Measurements from ENCODE around the gene TMEM52. TPM values are rescaled to one million over a fixed set of nuclear protein-coding genes. Genes with fewer than 3 reads are reported as not detected.

The TMEM52 gene
- polyA plus RNA-seq, 2 of the 4 experiments (the other 2 are of a cell fraction): 0.36 to 0.41 TPM

DNA sequence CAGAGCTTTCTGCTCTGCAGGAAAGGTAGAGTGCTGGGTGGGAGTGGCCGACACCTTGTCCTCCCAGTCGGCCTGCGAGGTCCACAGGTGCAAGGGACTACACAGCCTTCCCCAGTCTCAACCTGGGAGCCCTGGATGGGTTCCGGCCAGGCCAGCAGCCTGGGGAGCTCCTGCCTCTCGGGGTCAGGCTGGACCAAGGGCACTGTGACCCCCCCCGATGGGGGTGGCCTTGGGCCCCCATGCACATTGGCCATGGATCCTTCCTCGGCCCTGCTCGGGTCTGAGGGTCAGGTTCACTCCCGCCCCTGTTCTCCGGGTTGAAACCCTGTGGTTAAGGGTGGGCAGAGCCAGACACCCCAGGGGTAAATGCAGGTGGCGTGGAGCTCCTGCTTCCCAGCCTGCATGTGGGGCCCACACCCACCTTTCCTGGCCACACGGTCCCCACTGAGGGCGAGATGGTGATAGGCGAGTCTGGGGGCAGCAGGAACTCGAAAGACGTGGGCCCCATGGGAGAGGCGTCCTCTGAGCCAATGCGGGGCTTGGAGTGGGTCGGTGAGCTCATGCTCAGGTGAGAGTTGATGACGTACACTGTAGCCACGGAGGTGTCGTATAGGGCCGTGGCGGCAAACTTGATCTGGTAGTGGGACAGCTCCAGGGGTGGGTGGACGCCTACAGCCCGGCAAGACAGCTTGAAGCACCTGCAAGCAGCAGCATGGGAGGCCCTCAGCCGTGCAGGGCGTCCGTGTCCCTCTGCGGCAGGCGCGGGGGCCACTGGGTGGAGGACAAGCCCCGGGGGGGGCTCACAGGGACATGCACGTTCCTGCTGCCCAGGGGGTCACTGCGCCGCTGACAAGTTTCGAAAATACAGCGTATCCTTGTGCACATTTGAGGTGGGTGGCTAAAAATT is 10.8 kb upstream of the TMEM52 start:
- Histone ChIP-seq H3K4me1 (no peaks in the 10 kb centered on the region), H3K4me3 (no peak overlapping the region), H3K9me3 (peaks cover 8% of the 10 kb centered on the region; the same call in 2 of the 3 replicates), H3K4me2 (no peak overlapping the region), H3K27ac (no peak overlapping the region)
- peak in 1 of 2 experiments; percentile 16; a peak in 1 of 6 replicates for ATAC-seq
- no peak for FAIRE-seq
- 96% methylated on average over 9 of the region's 38 CpGs for WGBS (ENCODE audit: missing lambda C conversion rate)
- POLR2A ChIA-PET: no interaction called here
- no peak for DNase-seq (ENCODE audit: low read depth in 1 of 2, low spot score in 1 of 2)
- CTCF ChIA-PET: interaction anchor here (1.0 to 2.8 kb wide), 6 partner anchors 11 to 211 kb away, joined by 3 to 12 read pairs (median 4); no protein-coding TSS in a partner anchor
- TF ChIP-seq GATA3 (IDR thresholded peaks at IDR 0.05; ENCODE audit: borderline replicate concordance) (no peak), HOXA7 (CRISPR knock-in tag; IDR thresholded peaks at IDR 0.05) (no peak), CEBPB (IDR thresholded peaks at IDR 0.05) (no peak), RARB (CRISPR knock-in tag; IDR thresholded peaks at IDR 0.05) (no peak), HEYL (CRISPR knock-in tag; IDR thresholded peaks at IDR 0.05) (no peak), JUN (IDR thresholded peaks at IDR 0.05) (no peak), PHF8 (IDR thresholded peaks at IDR 0.05; ENCODE audit: borderline replicate concordance, low read depth) (no peak), ZC3H11A (IDR thresholded peaks at IDR 0.05) (no peak), HOXB5 (CRISPR knock-in tag; IDR thresholded peaks at IDR 0.05) (no peak), KDM1A (IDR thresholded peaks at IDR 0.05; ENCODE audit: low read depth) (no peak), HDAC2 (IDR thresholded peaks at IDR 0.05) (no peak), ESRRA (IDR thresholded peaks at IDR 0.05; ENCODE audit: borderline replicate concordance, low read length) (no peak), SMC3 (IDR thresholded peaks at IDR 0.05) (no peak), KDM5A (IDR thresholded peaks at IDR 0.05) (no peak), ZSCAN20 (CRISPR knock-in tag; IDR thresholded peaks at IDR 0.05) (no peak), NPAS2 (CRISPR knock-in tag; IDR thresholded peaks at IDR 0.05; ENCODE audit: borderline replicate concordance) (no peak), RCOR1 (IDR thresholded peaks at IDR 0.05; ENCODE audit: low read depth, low read length) (no peak), MAZ (IDR thresholded peaks at IDR 0.05; ENCODE audit: borderline replicate concordance, low read depth, low read length) (no peak)
- TF ChIP-seq, protein P1, sequence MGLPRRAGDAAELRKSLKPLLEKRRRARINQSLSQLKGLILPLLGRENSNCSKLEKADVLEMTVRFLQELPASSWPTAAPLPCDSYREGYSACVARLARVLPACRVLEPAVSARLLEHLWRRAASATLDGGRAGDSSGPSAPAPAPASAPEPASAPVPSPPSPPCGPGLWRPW (IDR thresholded peaks at IDR 0.05): no peak

DNA sequence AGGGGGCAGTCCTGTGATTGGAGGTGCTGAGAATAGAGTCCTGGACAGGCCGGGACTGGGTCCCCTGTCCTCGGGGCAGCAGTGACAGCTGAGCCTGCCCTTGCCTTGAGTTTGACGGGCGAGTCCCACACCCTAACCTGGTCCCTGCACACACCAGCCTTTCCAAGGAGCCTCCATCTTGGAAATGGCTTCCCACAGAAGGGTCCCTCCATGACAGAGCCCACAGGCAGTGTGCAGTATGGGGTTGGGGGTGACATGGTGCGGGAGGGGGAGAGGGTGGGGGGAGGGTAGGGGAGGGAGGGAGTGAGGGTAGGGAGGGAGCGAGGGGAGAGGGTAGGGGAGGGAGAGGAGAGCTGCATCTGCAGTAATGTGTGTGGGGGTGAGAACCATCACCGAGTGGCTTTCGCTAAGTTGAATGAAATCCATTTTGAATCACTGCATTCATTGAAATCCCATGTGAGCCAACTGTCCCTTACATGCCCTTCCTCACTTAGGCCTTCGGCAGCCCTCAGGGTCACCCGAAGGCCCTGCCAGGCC is 10.1 kb upstream of the TMEM52 start:
- H3K4me1 ChIP-seq: no peaks in the 10 kb centered on the region
- no peak overlapping the region for H3K4me2 ChIP-seq
- ChIA-PET POLR2A (no interaction called here), CTCF (interaction anchor here (1.0 to 1.9 kb wide), 3 partner anchors 13 to 211 kb away, joined by 3 to 6 read pairs (median 4); no protein-coding TSS in a partner anchor)
- DNase-seq (ENCODE audit: low read depth in 1 of 2, low spot score in 1 of 2) (no peak), FAIRE-seq (no peak), ATAC-seq (no peak)
- H3K4me3 ChIP-seq: no peak overlapping the region
- H3K9me3 ChIP-seq: peaks cover 2% of the 10 kb centered on the region; the same call in 1 of the 3 replicates
- no peak overlapping the region for H3K27ac ChIP-seq
- no peak for TF ChIP-seq CHD4 (IDR thresholded peaks at IDR 0.05; ENCODE audit: borderline replicate concordance)
- no peak for TF ChIP-seq TFCP2L1 (CRISPR knock-in tag; IDR thresholded peaks at IDR 0.05)
- TF ChIP-seq FOXS1 (CRISPR knock-in tag; IDR thresholded peaks at IDR 0.05): no peak
- no peak for TF ChIP-seq EHF (CRISPR knock-in tag; IDR thresholded peaks at IDR 0.05)
- no peak for TF ChIP-seq HOXB5 (CRISPR knock-in tag; IDR thresholded peaks at IDR 0.05)
- no peak for TF ChIP-seq NFE2L2 (conservative IDR thresholded peaks at IDR 0.05; ENCODE audit: low read length)
- TF ChIP-seq CHD2 (IDR thresholded peaks at IDR 0.05; ENCODE audit: low read length, partially characterized antibody): no peak
- TF ChIP-seq, protein P2, sequence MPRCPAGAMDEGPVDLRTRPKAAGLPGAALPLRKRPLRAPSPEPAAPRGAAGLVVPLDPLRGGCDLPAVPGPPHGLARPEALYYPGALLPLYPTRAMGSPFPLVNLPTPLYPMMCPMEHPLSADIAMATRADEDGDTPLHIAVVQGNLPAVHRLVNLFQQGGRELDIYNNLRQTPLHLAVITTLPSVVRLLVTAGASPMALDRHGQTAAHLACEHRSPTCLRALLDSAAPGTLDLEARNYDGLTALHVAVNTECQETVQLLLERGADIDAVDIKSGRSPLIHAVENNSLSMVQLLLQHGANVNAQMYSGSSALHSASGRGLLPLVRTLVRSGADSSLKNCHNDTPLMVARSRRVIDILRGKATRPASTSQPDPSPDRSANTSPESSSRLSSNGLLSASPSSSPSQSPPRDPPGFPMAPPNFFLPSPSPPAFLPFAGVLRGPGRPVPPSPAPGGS (IDR thresholded peaks at IDR 0.05): no peak
- no peak for TF ChIP-seq SREBF2 (IDR thresholded peaks at IDR 0.05)
- TF ChIP-seq EHMT2 (IDR thresholded peaks at IDR 0.05; ENCODE audit: low read depth): no peak
- TF ChIP-seq ZNF302 (CRISPR knock-in tag; IDR thresholded peaks at IDR 0.05): no peak
- TF ChIP-seq CBX2 (IDR thresholded peaks at IDR 0.05; ENCODE audit: borderline replicate concordance, low read depth): no peak
- TF ChIP-seq ZFP36 (IDR thresholded peaks at IDR 0.05; ENCODE audit: borderline replicate concordance, partially characterized antibody): no peak
- 61% methylated on average over 6 of the region's 10 CpGs for WGBS (ENCODE audit: missing lambda C conversion rate)
